ENCODE data around the gene GET4. TPM values are rescaled to one million over a fixed set of nuclear protein-coding genes. Genes with fewer than 3 reads are reported as not detected.

Gene GET4
- total and polyA plus RNA-seq, 2 of the 4 experiments (the other 2 are of a cell fraction), result 11.3 to 30.9 TPM

DNA sequence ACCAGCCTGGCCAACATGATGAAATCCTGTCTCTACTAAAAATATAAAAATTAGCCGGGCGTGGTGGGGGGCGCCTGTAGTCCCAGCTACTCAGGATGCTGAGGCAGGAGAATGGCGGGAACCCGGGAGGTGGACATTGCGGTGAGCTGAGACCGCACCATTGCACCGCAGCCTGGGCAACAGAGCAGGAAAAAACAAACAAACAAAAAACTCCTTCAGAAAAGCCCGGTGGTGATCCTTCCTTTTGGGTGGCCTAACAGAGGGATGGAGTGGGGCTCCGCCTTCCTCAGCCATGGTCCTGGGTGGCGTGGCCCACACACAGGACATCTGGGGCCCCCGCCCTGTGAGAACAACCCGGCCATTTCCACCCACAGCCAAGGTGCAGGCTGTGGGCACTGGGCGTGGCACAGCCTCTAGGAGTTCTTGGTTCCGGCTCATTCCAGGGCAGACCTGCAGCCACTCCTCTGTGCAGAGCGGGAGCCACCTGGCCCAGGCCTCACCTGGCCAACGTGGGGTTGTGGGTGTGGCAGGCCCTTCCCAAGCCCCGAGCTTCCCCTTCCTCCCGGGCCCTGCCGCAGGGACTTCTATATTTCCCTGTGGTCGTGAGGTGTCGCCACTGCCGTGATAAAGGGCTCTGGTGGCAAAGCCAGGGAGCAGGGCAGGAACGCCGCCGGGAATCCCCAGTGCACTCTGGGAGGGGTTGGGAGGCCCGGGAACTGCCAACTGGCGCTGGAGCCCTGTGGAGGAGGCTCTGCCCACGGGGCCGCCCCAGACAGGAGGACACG, 37.6 kb downstream of the GET4 start:
- Histone ChIP-seq H3K27me3 (ENCODE audit: control insufficient read depth, insufficient read depth, low read length) (no peaks in the 10 kb centered on the region), H2BK120ac (ENCODE audit: low read depth, low read length) (no peak overlapping the region), H4K5ac (ENCODE audit: low read depth, low read length) (no peak overlapping the region), H3K4me1 (ENCODE audit: control insufficient read depth, insufficient read depth, low read length) (0 out of 2 replicates have a peak, but pooled peaks cover 1% of the 10 kb centered on the region), H2BK20ac (ENCODE audit: low read depth, low read length) (no peak overlapping the region), H3K27ac (ENCODE audit: insufficient read depth, low read length) (no peak overlapping the region), H3K79me1 (ENCODE audit: low read depth in 1 of 2, low read length in 2 of 2) (no peaks in the 10 kb centered on the region), H2AK5ac (ENCODE audit: low read depth, low read length) (no peak overlapping the region), H3K9ac (ENCODE audit: low read depth, low read length) (no peak overlapping the region), H4K20me1 (ENCODE audit: insufficient read depth, low read length) (no peaks in the 10 kb centered on the region), H3K4me2 (ENCODE audit: low read depth, low read length) (no peak overlapping the region), H2BK15ac (ENCODE audit: low read depth, low read length) (no peak overlapping the region), H3K9me3 (ENCODE audit: control insufficient read depth, insufficient read depth, low read length) (no peaks in the 10 kb centered on the region), H2AFZ (replicated peaks; ENCODE audit: low read length, poor library complexity) (no peak overlapping the region), H3K36me3 (ENCODE audit: control insufficient read depth, insufficient read depth, low read length) (no peaks in the 10 kb centered on the region), H4K8ac (ENCODE audit: low read depth in 2 of 2, low read length in 2 of 2) (no peak overlapping the region), H3K18ac (ENCODE audit: low read depth, low read length) (no peak overlapping the region), H3K56ac (ENCODE audit: extremely low read depth, insufficient read depth, low read length) (no peak overlapping the region), H3K9me1 (ENCODE audit: insufficient read depth, low read length) (no peaks in the 10 kb centered on the region), H4K91ac (ENCODE audit: insufficient read depth, low read depth, low read length) (no peak overlapping the region), H2AK9ac (replicated peaks; ENCODE audit: low read depth, low read length, poor library complexity) (no peak overlapping the region), H3K23ac (ENCODE audit: low read depth, low read length) (no peak overlapping the region), H3K14ac (replicated peaks; ENCODE audit: low read depth, low read length) (no peak overlapping the region), H3K4ac (ENCODE audit: low read depth, low read length) (no peak overlapping the region), H2BK5ac (ENCODE audit: low read depth, low read length, poor library complexity, severe bottlenecking) (no peak overlapping the region), H3K4me3 (ENCODE audit: insufficient read depth, low read depth, low read length) (no peak overlapping the region)
- dilution Hi-C loops (cut with HindIII; ENCODE audit: low sequenced_read_pairs, unreplicated experiment) (no loop called here), intact Hi-C loops (cut with micrococcal nuclease) (no loop called here), in situ Hi-C loops (cut with MboI; ENCODE audit: low sequenced_read_pairs) (no loop called here)
- ChIA-PET POLR2A (ENCODE audit: unreplicated experiment) (no interaction called here), CTCF (no interaction called here)
- TF ChIP-seq, protein P1, sequence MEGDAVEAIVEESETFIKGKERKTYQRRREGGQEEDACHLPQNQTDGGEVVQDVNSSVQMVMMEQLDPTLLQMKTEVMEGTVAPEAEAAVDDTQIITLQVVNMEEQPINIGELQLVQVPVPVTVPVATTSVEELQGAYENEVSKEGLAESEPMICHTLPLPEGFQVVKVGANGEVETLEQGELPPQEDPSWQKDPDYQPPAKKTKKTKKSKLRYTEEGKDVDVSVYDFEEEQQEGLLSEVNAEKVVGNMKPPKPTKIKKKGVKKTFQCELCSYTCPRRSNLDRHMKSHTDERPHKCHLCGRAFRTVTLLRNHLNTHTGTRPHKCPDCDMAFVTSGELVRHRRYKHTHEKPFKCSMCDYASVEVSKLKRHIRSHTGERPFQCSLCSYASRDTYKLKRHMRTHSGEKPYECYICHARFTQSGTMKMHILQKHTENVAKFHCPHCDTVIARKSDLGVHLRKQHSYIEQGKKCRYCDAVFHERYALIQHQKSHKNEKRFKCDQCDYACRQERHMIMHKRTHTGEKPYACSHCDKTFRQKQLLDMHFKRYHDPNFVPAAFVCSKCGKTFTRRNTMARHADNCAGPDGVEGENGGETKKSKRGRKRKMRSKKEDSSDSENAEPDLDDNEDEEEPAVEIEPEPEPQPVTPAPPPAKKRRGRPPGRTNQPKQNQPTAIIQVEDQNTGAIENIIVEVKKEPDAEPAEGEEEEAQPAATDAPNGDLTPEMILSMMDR (conservative IDR thresholded peaks at IDR 0.05; ENCODE audit: low read depth, low read length), result no peak
- TF ChIP-seq CEBPB (IDR thresholded peaks at IDR 0.05; ENCODE audit: low read depth, low read length) (no peak), MAZ (IDR thresholded peaks at IDR 0.05; ENCODE audit: borderline replicate concordance, low read depth, low read length) (no peak), MXI1 (IDR thresholded peaks at IDR 0.05; ENCODE audit: borderline replicate concordance, low read depth, low read length) (no peak), RFX5 (IDR thresholded peaks at IDR 0.05; ENCODE audit: low read depth, low read length) (no peak), FOS (IDR thresholded peaks at IDR 0.05; ENCODE audit: low read depth, low read length) (no peak), SMC3 (IDR thresholded peaks at IDR 0.05; ENCODE audit: low read depth, low read length) (no peak), NFE2L2 (IDR thresholded peaks at IDR 0.05; ENCODE audit: low read depth, low read length) (no peak), POLR2A (IDR thresholded peaks at IDR 0.05; ENCODE audit: low read depth, low read length) (no peak), CHD1 (IDR thresholded peaks at IDR 0.05; ENCODE audit: low read depth, low read length) (no peak)
- TF ChIP-seq, protein P2, sequence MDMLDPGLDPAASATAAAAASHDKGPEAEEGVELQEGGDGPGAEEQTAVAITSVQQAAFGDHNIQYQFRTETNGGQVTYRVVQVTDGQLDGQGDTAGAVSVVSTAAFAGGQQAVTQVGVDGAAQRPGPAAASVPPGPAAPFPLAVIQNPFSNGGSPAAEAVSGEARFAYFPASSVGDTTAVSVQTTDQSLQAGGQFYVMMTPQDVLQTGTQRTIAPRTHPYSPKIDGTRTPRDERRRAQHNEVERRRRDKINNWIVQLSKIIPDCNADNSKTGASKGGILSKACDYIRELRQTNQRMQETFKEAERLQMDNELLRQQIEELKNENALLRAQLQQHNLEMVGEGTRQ (IDR thresholded peaks at IDR 0.05; ENCODE audit: low read depth, low read length), result no peak
- no TSS peak for BruUV-seq (replicated peaks)
- ATAC-seq (ENCODE audit: low read depth), result no peak
- WGBS, 2 experiments (ENCODE audit: extremely low coverage in 2 of 2, insufficient read length in 1 of 2), result 57% methylated on average over 3 of the region's 31 CpGs; no CpG with 5 or more reads in 1 of the 2 experiments
- no peak for DNase-seq

Data from IMR-90 (cell line).